K562 (cell line): ENCODE results near the gene CASKIN1.

Experiments
- BRF1 ChIP-seq: IDR thresholded peaks from 3 replicates; pipeline ENCODE4 v1.6.1; 2011; ENCODE audit warnings: borderline replicate concordance, mild to moderate bottlenecking; ENCODE audit not compliant: insufficient read length; ENCODE audit errors: extremely low read depth
- JUND ChIP-seq, 2 experiments: IDR thresholded peaks; 2 replicates in 1 of 2; 3 replicates in 1 of 2; pipeline ENCODE4 v1.6.1; 2011; ENCODE audit warnings: borderline replicate concordance in 2 of 2, low read depth in 2 of 2, low read length in 2 of 2, improper control_type of control experiment in 1 of 2, missing biosample characterization in 1 of 2, missing genetic modification characterization in 1 of 2, missing genetic modification reagents in 1 of 2
- NR1H2 ChIP-seq: sonication (generic); formaldehyde crosslinking; IDR thresholded peaks from 2 replicates; pipeline ENCODE4 v1.4.0; 2020; ENCODE audit warnings: mild to moderate bottlenecking, missing genetic modification reagents
- PCBP2 ChIP-seq: fragments of 200-400 bp; formaldehyde crosslinking; IDR thresholded peaks from 2 replicates; pipeline ENCODE4 v1.6.1; 2018; ENCODE audit warnings: low read length, low read depth, mild to moderate bottlenecking, moderate library complexity; ENCODE audit not compliant: poor library complexity, severe bottlenecking
- POLR2AphosphoS5 ChIP-seq: IDR thresholded peaks from 2 replicates; pipeline ENCODE4 v1.6.1; 2011; ENCODE audit warnings: mild to moderate bottlenecking, low read depth, low read length, moderate library complexity; ENCODE audit not compliant: control insufficient read depth, insufficient read depth
- STAT6 ChIP-seq: sonication (generic); formaldehyde crosslinking; IDR thresholded peaks from 2 replicates; pipeline ENCODE4 v1.8.1; 2023; ENCODE audit warnings: mild to moderate bottlenecking, missing genetic modification reagents

GRCh38 chr16:2149630-2150417 lies 46.6 kb downstream of the CASKIN1 start:
- TF ChIP-seq JUND (IDR thresholded peaks at IDR 0.05; ENCODE audit: borderline replicate concordance, low read depth, low read length) (no peak), JUND (tag; IDR thresholded peaks at IDR 0.05; ENCODE audit: borderline replicate concordance, low read depth, low read length) (no peak), PCBP2 (no peak), POLR2AphosphoS5 (no peak; the same call in 1 of the 2 replicates), STAT6 (CRISPR knock-in tag) (no peak), BRF1 (no peak), NR1H2 (CRISPR knock-in tag) (no peak)
